H9 (cell line): Measurements from ENCODE around the gene GNPTAB. TPM values are rescaled to one million over a fixed set of nuclear protein-coding genes. Genes with fewer than 3 reads are reported as not detected.

ENCODE experiments used
- DNase-seq: peaks from one replicate; pipeline ENCODE4 v3.0.0-alpha.2; 2017
- H2AFZ ChIP-seq: one replicate; pipeline ENCODE4 v1.6.1; 2013; ENCODE audit warnings: mild to moderate bottlenecking, low read length, control low read depth, moderate library complexity
- H2AK5ac ChIP-seq: 2 replicates; pipeline ENCODE4 v1.6.1; 2013; ENCODE audit warnings: low read length, control low read depth, mixed read lengths; ENCODE audit not compliant: insufficient read length
- H2BK120ac ChIP-seq: one replicate; pipeline ENCODE4 v1.6.1; 2013; ENCODE audit warnings: low read depth, mild to moderate bottlenecking, low read length, control low read depth, inconsistent platforms; ENCODE audit not compliant: poor library complexity, severe bottlenecking
- H2BK12ac ChIP-seq: 2 replicates; pipeline ENCODE4 v1.6.1; 2013; ENCODE audit warnings: low read length, control low read depth, mixed read lengths, low read depth; ENCODE audit not compliant: insufficient read length
- H2BK15ac ChIP-seq: 2 replicates; pipeline ENCODE4 v1.6.1; 2013; ENCODE audit warnings: low read depth, low read length, control low read depth
- H2BK20ac ChIP-seq: one replicate; pipeline ENCODE4 v1.6.1; 2013; ENCODE audit warnings: low read depth, mild to moderate bottlenecking, low read length, control low read depth, inconsistent platforms; ENCODE audit not compliant: poor library complexity, severe bottlenecking
- H2BK5ac ChIP-seq: 2 replicates; pipeline ENCODE4 v1.6.1; 2013; ENCODE audit warnings: low read length, control low read depth, mixed read lengths; ENCODE audit not compliant: insufficient read length
- H3K14ac ChIP-seq: 2 replicates; pipeline ENCODE4 v1.6.1; 2013; ENCODE audit warnings: low read length, control low read depth; ENCODE audit not compliant: insufficient read depth
- H3K18ac ChIP-seq: 2 replicates; pipeline ENCODE4 v1.6.1; 2013; ENCODE audit warnings: low read depth, mild to moderate bottlenecking, mixed read lengths, low read length, control low read depth; ENCODE audit not compliant: insufficient read length
- H3K23ac ChIP-seq: 2 replicates; pipeline ENCODE4 v1.6.1; 2013; ENCODE audit warnings: low read length, control low read depth, mixed read lengths, low read depth; ENCODE audit not compliant: insufficient read length
- H3K23me2 ChIP-seq: 2 replicates; pipeline ENCODE4 v1.6.1; 2013; ENCODE audit warnings: low read depth, mild to moderate bottlenecking, mixed read lengths, low read length, control low read depth; ENCODE audit not compliant: insufficient read length, poor library complexity, severe bottlenecking
- H3K27ac ChIP-seq: 2 replicates; pipeline ENCODE4 v1.5.1; 2013; ENCODE audit warnings: low read length, control low read depth, mixed read lengths, low read depth; ENCODE audit not compliant: insufficient read length
- H3K27me3 ChIP-seq: 2 replicates; pipeline ENCODE4 v1.6.1; 2013; ENCODE audit warnings: low read length, control low read depth, inconsistent platforms; ENCODE audit not compliant: insufficient read depth
- H3K4ac ChIP-seq: 2 replicates; pipeline ENCODE4 v1.6.1; 2013; ENCODE audit warnings: low read depth, mild to moderate bottlenecking, control low read depth, inconsistent platforms, low read length, moderate library complexity
- H3K4me1 ChIP-seq: 2 replicates; pipeline ENCODE4 v1.6.1; 2013; ENCODE audit warnings: low read length, control low read depth, inconsistent platforms; ENCODE audit not compliant: insufficient read depth
- H3K4me2 ChIP-seq: 2 replicates; pipeline ENCODE4 v1.6.1; 2013; ENCODE audit warnings: low read length, control low read depth, mixed read lengths; ENCODE audit not compliant: insufficient read length, insufficient read depth
- H3K56ac ChIP-seq: 2 replicates; pipeline ENCODE4 v1.6.1; 2013; ENCODE audit warnings: low read depth, mild to moderate bottlenecking, mixed read lengths, low read length, control low read depth; ENCODE audit not compliant: insufficient read length
- H3K79me1 ChIP-seq: 2 replicates; pipeline ENCODE4 v1.6.1; 2013; ENCODE audit warnings: low read depth, mild to moderate bottlenecking, moderate library complexity, low read length, control low read depth, inconsistent platforms; ENCODE audit not compliant: insufficient read depth, poor library complexity, severe bottlenecking
- H3K79me2 ChIP-seq: 2 replicates; pipeline ENCODE4 v1.6.1; 2013; ENCODE audit warnings: low read length, control low read depth, inconsistent platforms; ENCODE audit not compliant: insufficient read depth
- H3K9ac ChIP-seq: 2 replicates; pipeline ENCODE4 v1.6.1; 2013; ENCODE audit warnings: low read length, control low read depth, mixed read lengths; ENCODE audit not compliant: insufficient read length; ENCODE audit errors: extremely low read depth
- H3K9me3 ChIP-seq: one replicate; pipeline ENCODE4 v1.6.1; 2013; ENCODE audit warnings: low read depth, low read length, inconsistent platforms; ENCODE audit not compliant: control insufficient read depth
- H3T11ph ChIP-seq: one replicate; pipeline ENCODE4 v1.6.1; 2013; ENCODE audit warnings: mild to moderate bottlenecking, low read length, control low read depth, inconsistent platforms
- H4K20me1 ChIP-seq: one replicate; pipeline ENCODE4 v1.6.1; 2013; ENCODE audit not compliant: control insufficient read depth, insufficient read length, insufficient read depth
- H4K5ac ChIP-seq: 2 replicates; pipeline ENCODE4 v1.6.1; 2013; ENCODE audit warnings: low read depth, mild to moderate bottlenecking, mixed read lengths, low read length, control low read depth; ENCODE audit not compliant: insufficient read length
- H4K8ac ChIP-seq: replicated peaks from 2 replicates; pipeline ENCODE4 v1.6.1; 2013; ENCODE audit warnings: low read length, control low read depth, mixed read lengths, low read depth; ENCODE audit not compliant: insufficient read length
- H4K91ac ChIP-seq: 2 replicates; pipeline ENCODE4 v1.6.1; 2013; ENCODE audit warnings: low read depth, mild to moderate bottlenecking, moderate library complexity, mixed read lengths, low read length, control low read depth; ENCODE audit not compliant: insufficient read length
- H3K27ac Mint-ChIP-seq, 3 experiments: 2 replicates in 2 of 3; 3 replicates in 1 of 3; pipeline ENCODE4 v1.8.0; 2020 to 2021; ENCODE audit warnings: mixed read lengths in 3 of 3, mild to moderate bottlenecking in 1 of 3, moderate library complexity in 1 of 3
- H3K27me3 Mint-ChIP-seq: 2 replicates; pipeline ENCODE4 v1.8.0; 2021; ENCODE audit warnings: low read depth, mild to moderate bottlenecking, moderate library complexity, mixed read lengths
- H3K36me3 Mint-ChIP-seq, 3 experiments: 2 replicates in 2 of 3; 3 replicates in 1 of 3; pipeline ENCODE4 v1.8.0; 2020 to 2021; ENCODE audit warnings: low read depth in 3 of 3, mixed read lengths in 3 of 3; ENCODE audit not compliant: insufficient read depth in 1 of 3
- H3K4me1 Mint-ChIP-seq, 2 experiments: 2 replicates each; pipeline ENCODE4 v1.8.0; 2020; ENCODE audit warnings: mixed read lengths in 2 of 2
- H3K4me3 Mint-ChIP-seq, 2 experiments: 2 replicates in 1 of 2; 3 replicates in 1 of 2; pipeline ENCODE4 v1.8.0; 2020 to 2021; ENCODE audit warnings: mild to moderate bottlenecking in 2 of 2, mixed read lengths in 2 of 2, moderate library complexity in 1 of 2
- H3K9me3 Mint-ChIP-seq, 2 experiments: 2 replicates in 1 of 2; 3 replicates in 1 of 2; pipeline ENCODE4 v1.8.0; 2020; ENCODE audit warnings: mild to moderate bottlenecking in 2 of 2, mixed read lengths in 2 of 2, moderate library complexity in 1 of 2
- WGBS: extraction: QIAGEN DNeasy Blood & Tissue Kit; methylation state at CpG from one replicate; pipeline ENCODE4 v1.1.7; 2013; ENCODE audit warnings: missing lambda C conversion rate, low lambda C conversion rate, mixed read lengths; ENCODE audit not compliant: insufficient read length; ENCODE audit errors: extremely low coverage; 5-methylcytosine and 5-hydroxymethylcytosine counted together
- total RNA-seq: library from RNA; stranded (reverse); gene quantifications from 2 replicates; pipeline ENCODE4 v1.2.1, GENCODE V29; 2021
- TF ChIP-seq, protein P1 (sequence below): fragments of 200-600 bp; sonication (generic); conservative IDR thresholded peaks from 3 replicates; pipeline ENCODE4 v1.8.0; 2021; ENCODE audit warnings: antibody characterized with exemption, mild to moderate bottlenecking

GNPTAB gene
- total RNA-seq, 1 experiment from 2014 or later, result 44.3 TPM

DNA sequence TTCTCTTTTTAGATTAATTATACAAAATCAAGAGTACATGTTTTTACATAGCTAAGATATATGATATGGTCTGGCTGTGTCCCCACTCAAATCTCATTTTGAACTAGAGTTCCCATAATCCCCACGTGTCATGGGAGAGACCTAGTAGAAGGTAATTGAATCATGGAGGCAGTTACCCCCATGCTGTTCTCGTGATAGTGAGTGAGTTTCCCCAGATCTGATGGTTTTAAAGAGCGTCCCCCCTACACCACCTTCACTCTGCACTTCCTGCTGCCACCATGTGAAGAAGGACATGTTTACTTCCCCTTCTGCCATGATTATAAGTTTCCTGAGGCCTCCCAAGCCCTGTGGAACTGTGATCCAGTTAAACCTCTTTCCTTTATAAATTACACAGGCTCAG is 25.2 kb upstream of the GNPTAB start:
- DNase-seq, result no peak
- H4K8ac ChIP-seq, result no peak overlapping the region
- H3K23me2 ChIP-seq, result no peaks in the 10 kb centered on the region
- no peak overlapping the region for H3K4me2 ChIP-seq
- no peak overlapping the region for H2AK5ac ChIP-seq
- TF ChIP-seq, protein P1, sequence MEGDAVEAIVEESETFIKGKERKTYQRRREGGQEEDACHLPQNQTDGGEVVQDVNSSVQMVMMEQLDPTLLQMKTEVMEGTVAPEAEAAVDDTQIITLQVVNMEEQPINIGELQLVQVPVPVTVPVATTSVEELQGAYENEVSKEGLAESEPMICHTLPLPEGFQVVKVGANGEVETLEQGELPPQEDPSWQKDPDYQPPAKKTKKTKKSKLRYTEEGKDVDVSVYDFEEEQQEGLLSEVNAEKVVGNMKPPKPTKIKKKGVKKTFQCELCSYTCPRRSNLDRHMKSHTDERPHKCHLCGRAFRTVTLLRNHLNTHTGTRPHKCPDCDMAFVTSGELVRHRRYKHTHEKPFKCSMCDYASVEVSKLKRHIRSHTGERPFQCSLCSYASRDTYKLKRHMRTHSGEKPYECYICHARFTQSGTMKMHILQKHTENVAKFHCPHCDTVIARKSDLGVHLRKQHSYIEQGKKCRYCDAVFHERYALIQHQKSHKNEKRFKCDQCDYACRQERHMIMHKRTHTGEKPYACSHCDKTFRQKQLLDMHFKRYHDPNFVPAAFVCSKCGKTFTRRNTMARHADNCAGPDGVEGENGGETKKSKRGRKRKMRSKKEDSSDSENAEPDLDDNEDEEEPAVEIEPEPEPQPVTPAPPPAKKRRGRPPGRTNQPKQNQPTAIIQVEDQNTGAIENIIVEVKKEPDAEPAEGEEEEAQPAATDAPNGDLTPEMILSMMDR, result no peak
- no peak overlapping the region for H2BK15ac ChIP-seq
- H2BK120ac ChIP-seq, result no peak overlapping the region
- Mint-ChIP-seq H3K4me3 (no peak overlapping the region), H3K27ac (no peak overlapping the region), H3K4me1 (peaks cover 0 to 2% of the 10 kb centered on the region in 2 experiments; a peak in 1 of 4 replicates), H3K36me3 (no peaks in the 10 kb centered on the region), H3K27me3 (no peaks in the 10 kb centered on the region), H3K9me3 (no peaks in the 10 kb centered on the region)
- H2AFZ ChIP-seq, result no peak overlapping the region
- no peak overlapping the region for H2BK12ac ChIP-seq
- H3K4me1 ChIP-seq, result no peaks in the 10 kb centered on the region
- no peak overlapping the region for H2BK20ac ChIP-seq
- H4K5ac ChIP-seq, result no peak overlapping the region
- no peaks in the 10 kb centered on the region for H3K27me3 ChIP-seq
- no peak overlapping the region for H3K23ac ChIP-seq
- H3K9me3 ChIP-seq, result no peaks in the 10 kb centered on the region
- H2BK5ac ChIP-seq, result no peak overlapping the region
- no peak overlapping the region for H3K27ac ChIP-seq
- H3T11ph ChIP-seq, result no peak overlapping the region
- no peak overlapping the region for H3K14ac ChIP-seq
- H3K18ac ChIP-seq, result no peak overlapping the region
- no peak overlapping the region for H3K9ac ChIP-seq
- H3K4ac ChIP-seq, result no peak overlapping the region
- H4K20me1 ChIP-seq, result no peaks in the 10 kb centered on the region
- no peaks in the 10 kb centered on the region for H3K79me2 ChIP-seq
- no peak overlapping the region for H4K91ac ChIP-seq
- H3K56ac ChIP-seq, result no peak overlapping the region
- no CpG with 5 or more reads among the region's 3 CpGs for WGBS
- H3K79me1 ChIP-seq, result no peaks in the 10 kb centered on the region
